OCI-LY7 (cell line): ENCODE data around the gene ATP6V0D1. TPM values are rescaled to one million over a fixed set of nuclear protein-coding genes. Genes with fewer than 3 reads are reported as not detected.
A peak's percentile ranks its signal among the peaks of the same experiment; 100 is the strongest.
"Not testable (repeated sequence)": the region's sequence is repeated elsewhere in the genome, so short reads cannot be mapped to it uniquely, and the experiment has no call there.

Experiments used
- BruUV-seq: library from RNA; stranded (reverse); fragments of 400-500 nt; replicated peaks from 2 replicates; lab custom pipeline; 2021; lab: Mats Ljungman, UMichigan
- CTCF ChIA-PET: fragments of 300-600 bp; sonication (Branson Sonifier 250); formaldehyde crosslinking; loops from one replicate; lab custom pipeline; 2022; ENCODE audit warnings: antibody characterized with exemption; ENCODE audit not compliant: unreplicated experiment; lab: Charles Lee
- POLR2A ChIA-PET: fragments of 300-600 bp; sonication (Branson Sonifier 250); formaldehyde crosslinking; loops from one replicate; lab custom pipeline; 2022; ENCODE audit warnings: antibody characterized with exemption; lab: Charles Lee
- DNase-seq: peaks from one replicate; pipeline ENCODE4 v3.0.0-alpha.2; 2015; ENCODE audit warnings: low spot score
- H2AFZ ChIP-seq: fragments of 200-600 bp; sonication (generic), shearing (Covaris generic); 2 replicates; pipeline ENCODE4 v1.6.1; 2014; ENCODE audit warnings: mild to moderate bottlenecking, antibody characterized with exemption, low read length, moderate library complexity
- H3K27ac ChIP-seq: fragments of 200-600 bp; sonication (generic); 2 replicates; pipeline ENCODE4 v1.5.1; 2014; ENCODE audit warnings: mixed run types, low read depth, mild to moderate bottlenecking, moderate library complexity, low read length, inconsistent platforms; ENCODE audit not compliant: poor library complexity, severe bottlenecking
- H3K36me3 ChIP-seq: fragments of 200-600 bp; sonication (generic); 2 replicates; pipeline ENCODE4 v1.6.1; 2014; ENCODE audit warnings: mild to moderate bottlenecking, antibody characterized with exemption, low read length, moderate library complexity, mixed read lengths; ENCODE audit not compliant: insufficient read depth
- H3K4me1 ChIP-seq: fragments of 200-600 bp; sonication (generic); 2 replicates; pipeline ENCODE4 v1.5.1; 2014; ENCODE audit warnings: mild to moderate bottlenecking, low read length; ENCODE audit not compliant: insufficient read depth, poor library complexity, severe bottlenecking
- H3K4me2 ChIP-seq: fragments of 200-600 bp; sonication (generic); 2 replicates; pipeline ENCODE4 v1.6.1; 2014; ENCODE audit warnings: mild to moderate bottlenecking, low read length
- H3K4me3 ChIP-seq: fragments of 200-600 bp; sonication (generic); 2 replicates; pipeline ENCODE4 v1.5.1; 2014; ENCODE audit warnings: mild to moderate bottlenecking, low read depth, low read length; ENCODE audit not compliant: poor library complexity, severe bottlenecking
- H3K79me2 ChIP-seq: fragments of 200-600 bp; sonication (generic); 2 replicates; pipeline ENCODE4 v1.6.1; 2016; ENCODE audit warnings: low read depth, mild to moderate bottlenecking, low read length, moderate library complexity, mixed read lengths; ENCODE audit not compliant: insufficient read depth
- H3K9me2 ChIP-seq: fragments of 200-600 bp; sonication (generic); 2 replicates; pipeline ENCODE4 v1.6.1; 2016; ENCODE audit warnings: mild to moderate bottlenecking, low read length, mixed read lengths; ENCODE audit not compliant: insufficient read depth
- H3K9me3 ChIP-seq: fragments of 200-600 bp; sonication (generic); 2 replicates; pipeline ENCODE4 v1.6.1; 2014; ENCODE audit warnings: mild to moderate bottlenecking, mixed run types, low read length, mixed read lengths
- H4K20me1 ChIP-seq: fragments of 200-600 bp; sonication (generic); 2 replicates; pipeline ENCODE4 v1.6.1; 2014; ENCODE audit warnings: mild to moderate bottlenecking, antibody characterized with exemption, low read length, moderate library complexity, mixed read lengths; ENCODE audit not compliant: insufficient read depth
- EZH2phosphoT487 ChIP-seq: fragments of 200-600 bp; sonication (generic); IDR thresholded peaks from 2 replicates; pipeline ENCODE4 v1.6.1; 2018; ENCODE audit warnings: low read depth, borderline replicate concordance, mild to moderate bottlenecking, mixed run types, antibody characterized with exemption, low read length, moderate library complexity, mixed read lengths
- intact Hi-C: fragments of 100-400 bp; cut with micrococcal nuclease; formaldehyde crosslinking; loops from one replicate; pipeline ENCODE4 v1.10.0; 2022; ENCODE audit not compliant: unreplicated experiment
- total RNA-seq, 2 experiments: library from RNA; depleted of rRNA in 1 of 2; stranded (reverse); fragments of >200 nt in 1 of 2; shearing (Covaris generic) in 1 of 2; gene quantifications; 2 replicates each; pipeline ENCODE4 v1.2.3, GENCODE V29; 2014 to 2022
- TF ChIP-seq, protein P1 (sequence below): fragments of 200-600 bp; sonication (generic); conservative IDR thresholded peaks from 2 replicates; pipeline ENCODE4 v1.5.1; 2014; ENCODE audit warnings: mild to moderate bottlenecking, antibody characterized with exemption, low read length, moderate library complexity, mixed read lengths

Gene ATP6V0D1
- total RNA-seq, 2 experiments from 2014 or later: 24.4 to 38.0 TPM

DNA sequence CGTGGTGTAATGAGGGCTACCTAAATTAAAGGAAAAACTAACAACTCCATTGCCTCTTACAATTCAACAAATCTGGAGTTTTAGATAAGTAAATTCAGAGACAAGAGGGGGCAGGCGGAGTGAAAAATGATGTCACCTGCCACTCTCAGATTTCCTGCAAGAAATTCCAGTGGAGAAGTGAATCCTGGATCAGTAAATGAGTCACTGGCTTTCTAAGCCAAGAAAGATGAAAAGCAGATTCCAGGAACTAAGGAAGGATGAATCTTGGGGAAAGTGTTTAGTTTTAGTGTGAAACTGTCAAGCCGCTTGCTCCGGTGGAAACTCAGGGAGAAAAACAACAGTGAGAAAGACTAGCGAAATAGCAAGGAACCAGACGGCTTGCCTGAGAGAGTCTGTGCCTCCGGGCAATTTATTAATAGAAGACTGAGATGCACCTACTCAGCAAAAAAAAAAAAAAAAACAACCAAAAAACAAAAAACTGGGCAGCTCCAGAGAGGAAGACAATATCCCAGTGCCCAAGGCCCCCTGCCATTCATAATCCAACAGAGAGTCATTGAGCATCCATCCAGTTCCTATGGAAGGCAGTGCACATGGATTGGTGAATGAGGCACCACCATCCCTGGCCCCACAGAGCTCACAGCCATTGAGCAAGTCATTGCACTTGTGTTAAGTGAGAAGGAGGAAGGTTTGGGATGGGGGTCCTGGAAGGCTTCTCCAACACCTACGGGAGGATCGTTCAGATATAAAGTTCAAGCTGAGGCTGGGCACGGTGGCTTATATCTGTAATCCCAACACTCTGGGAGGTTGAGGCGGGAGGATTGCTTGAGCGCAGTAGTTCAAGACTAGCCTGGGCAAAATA, 35.6 kb upstream of the ATP6V0D1 start:
- CTCF ChIA-PET: interaction anchor here (1.0 to 2.4 kb wide), 6 partner anchors 16 to 151 kb away, joined by 3 to 9 read pairs (median 6); partner anchors contain the start of genes ATP6V0D1 and CTCF
- no peaks in the 10 kb centered on the region for H3K79me2 ChIP-seq
- H2AFZ ChIP-seq: peak overlapping the region; percentile 58; the same call in 1 of the 2 replicates
- intact Hi-C loops: no loop called here
- no peaks in the 10 kb centered on the region for H4K20me1 ChIP-seq
- H3K36me3 ChIP-seq: no peaks in the 10 kb centered on the region
- no peaks in the 10 kb centered on the region for H3K9me2 ChIP-seq
- TF ChIP-seq, protein P1, sequence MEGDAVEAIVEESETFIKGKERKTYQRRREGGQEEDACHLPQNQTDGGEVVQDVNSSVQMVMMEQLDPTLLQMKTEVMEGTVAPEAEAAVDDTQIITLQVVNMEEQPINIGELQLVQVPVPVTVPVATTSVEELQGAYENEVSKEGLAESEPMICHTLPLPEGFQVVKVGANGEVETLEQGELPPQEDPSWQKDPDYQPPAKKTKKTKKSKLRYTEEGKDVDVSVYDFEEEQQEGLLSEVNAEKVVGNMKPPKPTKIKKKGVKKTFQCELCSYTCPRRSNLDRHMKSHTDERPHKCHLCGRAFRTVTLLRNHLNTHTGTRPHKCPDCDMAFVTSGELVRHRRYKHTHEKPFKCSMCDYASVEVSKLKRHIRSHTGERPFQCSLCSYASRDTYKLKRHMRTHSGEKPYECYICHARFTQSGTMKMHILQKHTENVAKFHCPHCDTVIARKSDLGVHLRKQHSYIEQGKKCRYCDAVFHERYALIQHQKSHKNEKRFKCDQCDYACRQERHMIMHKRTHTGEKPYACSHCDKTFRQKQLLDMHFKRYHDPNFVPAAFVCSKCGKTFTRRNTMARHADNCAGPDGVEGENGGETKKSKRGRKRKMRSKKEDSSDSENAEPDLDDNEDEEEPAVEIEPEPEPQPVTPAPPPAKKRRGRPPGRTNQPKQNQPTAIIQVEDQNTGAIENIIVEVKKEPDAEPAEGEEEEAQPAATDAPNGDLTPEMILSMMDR: no peak
- no peak for TF ChIP-seq EZH2phosphoT487
- DNase-seq: no peak
- POLR2A ChIA-PET: interaction anchor here (0.6 to 3.1 kb wide), 9 partner anchors 16 to 568 kb away, joined by 3 to 23 read pairs (median 6); partner anchors contain the start of genes AGRP, ATP6V0D1, CARMIL2 and NFATC3
- no peak overlapping the region for H3K4me3 ChIP-seq
- H3K4me1 ChIP-seq: peaks cover 77% of the 10 kb centered on the region
- no TSS peak for BruUV-seq
- H3K27ac ChIP-seq: peak overlapping the region; percentile 91
- H3K4me2 ChIP-seq: peak overlapping the region; percentile 85
- no peaks in the 10 kb centered on the region for H3K9me3 ChIP-seq

DNA sequence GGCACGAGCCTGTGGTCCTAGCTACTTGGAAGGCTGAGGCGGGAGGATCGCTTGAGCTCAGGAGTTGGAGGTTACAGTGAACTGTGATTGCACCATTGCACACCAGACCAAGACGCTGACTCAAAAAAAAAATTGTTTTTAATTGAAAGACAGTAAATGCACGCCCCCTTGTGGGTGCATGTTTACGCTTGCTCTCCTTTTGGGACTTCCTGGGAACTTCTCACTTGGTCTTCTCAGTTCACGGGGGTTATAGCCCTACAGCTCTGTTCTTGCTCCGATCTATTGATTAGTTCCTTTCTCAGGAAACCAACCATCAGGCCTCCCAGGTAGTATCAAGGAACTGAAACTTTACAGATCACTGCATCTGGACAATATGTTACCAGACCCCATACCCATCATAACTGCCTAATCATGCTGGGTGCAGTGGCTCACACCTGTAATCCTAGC, 33.4 kb upstream of the ATP6V0D1 start:
- POLR2A ChIA-PET: interaction anchor here (0.6 to 2.3 kb wide), 7 partner anchors 10 to 348 kb away, joined by 3 to 21 read pairs (median 5); partner anchors contain the start of gene ATP6V0D1
- peaks cover 63% of the 10 kb centered on the region for H3K4me1 ChIP-seq
- CTCF ChIA-PET: interaction anchor here (0.8 to 1.5 kb wide), 4 partner anchors 18 to 33 kb away, joined by 3 to 8 read pairs (median 5); partner anchors contain the start of gene ATP6V0D1
- no TSS peak for BruUV-seq
- peak; percentile 95 for DNase-seq
- H3K4me2 ChIP-seq: peak overlapping the region; percentile 55
- peak overlapping the region; percentile 12 for H3K4me3 ChIP-seq
- TF ChIP-seq, protein P1: peak; percentile 82
- no peak for TF ChIP-seq EZH2phosphoT487
- H2AFZ ChIP-seq: peak overlapping the region; percentile 61; the same call in 1 of the 2 replicates
- H3K9me2 ChIP-seq: no peaks in the 10 kb centered on the region
- peak overlapping the region; percentile 91 for H3K27ac ChIP-seq
- intact Hi-C loops: loop anchor here (1.0 kb wide), 3 partner anchors 20 to 86 kb away; partner anchors contain the start of gene ATP6V0D1
- no peaks in the 10 kb centered on the region for H3K9me3 ChIP-seq
- H4K20me1 ChIP-seq: no peaks in the 10 kb centered on the region
- H3K79me2 ChIP-seq: no peaks in the 10 kb centered on the region
- no peaks in the 10 kb centered on the region for H3K36me3 ChIP-seq

DNA sequence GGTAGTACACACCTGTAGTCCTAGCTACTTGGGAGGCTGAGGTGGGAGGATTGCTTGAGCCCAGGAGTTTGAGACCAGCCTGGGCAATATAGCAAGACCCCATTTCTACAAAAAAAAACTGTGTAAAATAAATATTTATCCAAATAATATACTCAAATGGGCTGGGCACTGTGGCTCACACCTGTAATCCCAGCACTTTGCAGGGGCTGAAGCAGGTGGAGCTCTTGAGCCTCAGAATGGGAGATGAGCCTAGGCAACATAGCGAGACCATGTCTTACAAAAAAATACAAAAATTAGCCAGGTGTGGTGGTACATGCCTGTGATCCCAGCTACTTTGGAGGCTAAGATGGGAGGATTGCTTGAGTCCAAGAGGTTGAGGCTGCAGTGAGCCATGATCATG, 32.9 kb upstream of the ATP6V0D1 start:
- not testable (repeated sequence) for H3K9me2 ChIP-seq, H3K9me3 ChIP-seq, H4K20me1 ChIP-seq, H3K36me3 ChIP-seq, BruUV-seq, H3K79me2 ChIP-seq
- intact Hi-C loops: loop anchor here (1.0 kb wide), 3 partner anchors 20 to 86 kb away; partner anchors contain the start of gene ATP6V0D1
- H3K27ac ChIP-seq: peak overlapping the region; percentile 91
- ChIA-PET CTCF (interaction anchor here (0.6 to 1.5 kb wide), 5 partner anchors 18 to 32 kb away, joined by 3 to 8 read pairs (median 5); partner anchors contain the start of gene ATP6V0D1), POLR2A (interaction anchor here (0.6 to 2.3 kb wide), 6 partner anchors 9 to 348 kb away, joined by 3 to 21 read pairs (median 4); partner anchors contain the start of gene ATP6V0D1)
- peak; percentile 53 for DNase-seq
- peaks cover 58% of the 10 kb centered on the region for H3K4me1 ChIP-seq
- peak overlapping the region; percentile 12 for H3K4me3 ChIP-seq
- H2AFZ ChIP-seq: peak overlapping the region; percentile 61; the same call in 1 of the 2 replicates
- H3K4me2 ChIP-seq: peak overlapping the region; percentile 55
